Nephron progenitor cell (in vitro differentiated cells): ENCODE measurements around the gene COIL.

Experiments
- DNase-seq: peaks from one replicate; pipeline ENCODE4 v3.0.0; 2021
- H3K27ac Mint-ChIP-seq: 2 replicates; pipeline ENCODE4 v1.8.0; 2021; ENCODE audit warnings: mild to moderate bottlenecking, moderate library complexity, mixed read lengths
- H3K27me3 Mint-ChIP-seq: 2 replicates; pipeline ENCODE4 v1.8.0; 2021; ENCODE audit warnings: mild to moderate bottlenecking, low read depth, mixed read lengths; ENCODE audit not compliant: poor library complexity
- H3K36me3 Mint-ChIP-seq: 2 replicates; pipeline ENCODE4 v1.8.0; 2021; ENCODE audit warnings: low read depth, mixed read lengths
- H3K4me1 Mint-ChIP-seq: 2 replicates; pipeline ENCODE4 v1.8.0; 2021; ENCODE audit warnings: mixed read lengths
- H3K4me3 Mint-ChIP-seq: 2 replicates; pipeline ENCODE4 v1.8.0; 2021; ENCODE audit warnings: mild to moderate bottlenecking, moderate library complexity, mixed read lengths
- H3K9me3 Mint-ChIP-seq: 2 replicates; pipeline ENCODE4 v1.8.0; 2021; ENCODE audit warnings: mild to moderate bottlenecking, moderate library complexity, mixed read lengths
- CTCF ChIP-seq: fragments of 200-600 bp; sonication (generic); IDR thresholded peaks from 2 replicates; pipeline ENCODE4 v1.5.0; 2021; ENCODE audit warnings: antibody characterized with exemption

The COIL gene

GRCh38 chr17:56929362-56929969 lies 31.4 kb downstream of the COIL start:
- Mint-ChIP-seq H3K27me3 (no peaks in the 10 kb centered on the region), H3K36me3 (peaks cover 45% of the 10 kb centered on the region), H3K4me1 (no peaks in the 10 kb centered on the region), H3K27ac (no peak overlapping the region), H3K4me3 (no peak overlapping the region), H3K9me3 (peaks cover 76% of the 10 kb centered on the region)
- no peak for TF ChIP-seq CTCF
- DNase-seq: no peak

- H3K4me1 Mint-ChIP-seq: no peaks in the 10 kb centered on the region
- H3K27ac Mint-ChIP-seq: no peak overlapping the region
- peaks cover 72% of the 10 kb centered on the region for H3K9me3 Mint-ChIP-seq
- no peaks in the 10 kb centered on the region for H3K27me3 Mint-ChIP-seq
- peaks cover 36% of the 10 kb centered on the region for H3K36me3 Mint-ChIP-seq
- TF ChIP-seq CTCF: no peak
- no peak overlapping the region for H3K4me3 Mint-ChIP-seq
- DNase-seq: no peak
Observed at GRCh38 chr17:56928586-56928985, 32.3 kb downstream of the COIL start.

DNA sequence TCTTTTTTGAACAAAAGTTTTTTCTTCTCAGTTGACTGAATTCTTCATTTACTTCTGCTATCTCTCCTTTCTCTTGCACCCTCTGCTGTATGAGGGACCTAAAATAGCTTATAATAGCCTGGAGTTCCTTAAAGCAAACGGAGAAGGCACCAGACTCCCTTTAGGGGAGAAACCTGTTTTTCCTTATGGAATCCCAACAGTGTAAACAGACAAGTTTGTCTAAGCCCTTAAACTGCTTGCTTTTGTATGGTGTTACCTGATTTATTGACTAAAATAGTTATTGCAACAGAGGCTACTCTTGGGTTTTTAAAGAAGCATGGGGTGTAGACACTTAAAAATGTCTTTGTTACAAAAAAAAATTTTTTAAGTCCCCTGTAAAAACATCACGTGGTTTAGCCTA lies 34.1 kb downstream of the COIL start:
- Mint-ChIP-seq H3K4me1 (no peaks in the 10 kb centered on the region), H3K9me3 (peaks cover 58% of the 10 kb centered on the region), H3K4me3 (no peak overlapping the region), H3K36me3 (peaks cover 23% of the 10 kb centered on the region), H3K27ac (no peak overlapping the region), H3K27me3 (no peaks in the 10 kb centered on the region)
- DNase-seq: no peak
- TF ChIP-seq CTCF: no peak

- peaks cover 54% of the 10 kb centered on the region for H3K9me3 Mint-ChIP-seq
- no peak for TF ChIP-seq CTCF
- no peaks in the 10 kb centered on the region for H3K4me1 Mint-ChIP-seq
- DNase-seq: no peak
- H3K27ac Mint-ChIP-seq: no peak overlapping the region
- peaks cover 18% of the 10 kb centered on the region for H3K36me3 Mint-ChIP-seq
- H3K27me3 Mint-ChIP-seq: peaks cover 3% of the 10 kb centered on the region
- no peak overlapping the region for H3K4me3 Mint-ChIP-seq
Observed at GRCh38 chr17:56926270-56926669, 34.6 kb downstream of the COIL start.

- Mint-ChIP-seq H3K27ac (no peak overlapping the region), H3K9me3 (peaks cover 42% of the 10 kb centered on the region), H3K4me1 (no peaks in the 10 kb centered on the region), H3K4me3 (no peak overlapping the region), H3K27me3 (peaks cover 3% of the 10 kb centered on the region), H3K36me3 (peaks cover 7% of the 10 kb centered on the region)
- TF ChIP-seq CTCF: no peak
- DNase-seq: no peak
Observed at GRCh38 chr17:56925088-56925487, 35.8 kb downstream of the COIL start.

DNA sequence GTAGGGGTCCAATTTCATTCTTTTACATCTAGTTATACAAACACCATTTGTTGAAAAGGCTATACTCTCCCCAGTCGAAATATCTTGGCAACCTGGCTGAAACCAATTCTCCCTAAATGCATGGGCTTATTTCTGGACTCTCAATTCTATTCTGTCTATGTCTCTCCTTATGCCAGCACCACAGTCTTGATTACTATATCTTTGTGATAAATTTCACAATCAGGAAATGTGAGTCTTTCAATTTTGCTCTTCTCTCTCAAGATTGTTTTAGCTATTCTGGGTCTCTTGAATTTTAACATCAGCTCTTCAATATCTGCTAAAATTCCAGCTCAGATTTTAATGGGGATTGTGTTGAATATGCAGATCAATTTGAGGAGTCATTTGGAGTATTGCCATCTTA lies 41.1 kb downstream of the COIL start:
- H3K36me3 Mint-ChIP-seq: peaks cover 7% of the 10 kb centered on the region
- no peak for TF ChIP-seq CTCF
- no peak for DNase-seq
- H3K9me3 Mint-ChIP-seq: peaks cover 33% of the 10 kb centered on the region
- peaks cover 13% of the 10 kb centered on the region for H3K4me1 Mint-ChIP-seq
- no peak overlapping the region for H3K4me3 Mint-ChIP-seq
- H3K27me3 Mint-ChIP-seq: peaks cover 17% of the 10 kb centered on the region
- no peak overlapping the region for H3K27ac Mint-ChIP-seq
